Ovary (tissue), 9 donors: ENCODE results near the gene ZNF211. TPM values are rescaled to one million over a fixed set of nuclear protein-coding genes. Genes with fewer than 3 reads are reported as not detected.

ENCODE experiments used
- DNase-seq, 5 donors: peaks; one replicate each; pipeline ENCODE4 v3.0.0-alpha.2; 2019 to 2020
- H3K27ac ChIP-seq, 2 donors: fragments of 200-600 bp; one replicate each; pipeline versions ENCODE4 v1.5.1 to v1.8.0; 2019 to 2022
- H3K27me3 ChIP-seq: fragments of 200-600 bp; one replicate; pipeline ENCODE4 v1.8.0; 2022
- H3K36me3 ChIP-seq: fragments of 200-600 bp; sonication (generic); one replicate; pipeline ENCODE4 v1.5.1; 2019
- H3K4me1 ChIP-seq: one replicate; pipeline ENCODE4 v1.8.1; 2013; ENCODE audit warnings: mild to moderate bottlenecking, moderate library complexity; ENCODE audit not compliant: insufficient read depth
- H3K4me3 ChIP-seq: fragments of 200-600 bp; sonication (generic); one replicate; pipeline ENCODE4 v1.5.1; 2017
- H3K9me3 ChIP-seq, 2 donors: fragments of 200-600 bp in 1 of 2; sonication (generic) in 1 of 2; one replicate each; pipeline versions ENCODE4 v1.5.1 to v1.8.1; 2013 to 2019; ENCODE audit warnings: mild to moderate bottlenecking in 1 of 2, moderate library complexity in 1 of 2
- CTCF ChIP-seq, 3 donors: fragments of 450-650 bp in 2 of 3; fragments of 200-600 bp in 1 of 3; IDR thresholded peaks; one replicate each; pipeline versions ENCODE4 v1.5.1 to v1.8.0; 2016 to 2022; ENCODE audit warnings: antibody characterized with exemption in 3 of 3, mild to moderate bottlenecking in 1 of 3
- EP300 ChIP-seq: sonication (generic); formaldehyde crosslinking; IDR thresholded peaks from one replicate; pipeline ENCODE4 v1.6.1; 2017; ENCODE audit warnings: antibody characterized with exemption
- POLR2A ChIP-seq: fragments of 450-650 bp; IDR thresholded peaks from one replicate; pipeline ENCODE4 v1.6.1; 2017; ENCODE audit warnings: antibody characterized with exemption, mild to moderate bottlenecking, moderate library complexity
- WGBS, 3 donors: extraction: QIAGEN DNeasy Blood & Tissue Kit in 1 of 3; methylation state at CpG; one replicate each; pipeline versions ENCODE4 v1.1.5 to v1.1.7; 2013 to 2017; 5-methylcytosine and 5-hydroxymethylcytosine counted together
- intact Hi-C, 4 donors: fragments of 100-400 bp; cut with DNase I; formaldehyde crosslinking; loops; one replicate each; pipeline versions ENCODE4 v1.11.0 to v1.15.1; 2022 to 2023
- polyA plus RNA-seq, 2 donors: library from polyadenylated mRNA; stranded (reverse); fragments of 200-250 nt in 1 of 2; fragments of 350-450 nt in 1 of 2; fragmentation: Illumina TruSeq in 1 of 2; extraction: RNeasy Lipid Tissue Mini Kit (QIAGEN cat#74804) in 1 of 2; gene quantifications; one replicate each; pipeline ENCODE4 v1.2.3, GENCODE V29; 2013 to 2014
- total RNA-seq, 7 donors: library from RNA; depleted of rRNA in 2 of 7; stranded (reverse); fragments of >200 nt in 2 of 7; fragmentation: NEBNext Ultra II Directional in 3 of 7; extraction: Animal tissue kit (Norgen Biotek cat#: 25700) in 3 of 7; gene quantifications; one replicate each; pipeline versions ENCODE4 v1.1.0 to v1.2.4, GENCODE V29; 2016 to 2023
- donor health status: DM: no; HTN: no; CAD: no; lungs with moderate emphysema.
- donor health status: DM: no; HTN: no; CAD: no.
- donor health status: Bipolar disorder and iron deficiency.
- donor health status: DM: yes; HTN: yes; CAD: no.
- donor health status: DM: no; HTN: no; CAD: no.
- donor health status: DM: yes; HTN: yes; CAD: no.

ZNF211 gene
- total and polyA plus RNA-seq, 9 donors, result 8.3 to 16.7 (median 12.0) TPM

GRCh38 chr19:57637379-57637778, 4.4 kb downstream of the ZNF211 start:
- H3K9me3 ChIP-seq, result peaks cover 22 to 45% of the 10 kb centered on the region in 2 donors
- no peak for TF ChIP-seq CTCF (IDR thresholded peaks at IDR 0.05)
- TF ChIP-seq EP300, result no peak
- no peak for TF ChIP-seq POLR2A
- 88 to 97% (median 90%) methylated on average over 4 of the region's 4 CpGs for WGBS, 3 donors
- no peak for DNase-seq
- no peaks in the 10 kb centered on the region for H3K27me3 ChIP-seq
- no peaks in the 10 kb centered on the region for H3K4me1 ChIP-seq
- intact Hi-C loops, result no loop called here
- H3K36me3 ChIP-seq, result peaks cover 11% of the 10 kb centered on the region
- no peak overlapping the region for H3K4me3 ChIP-seq
- no peak overlapping the region for H3K27ac ChIP-seq

- TF ChIP-seq POLR2A (no peak), EP300 (no peak), CTCF (IDR thresholded peaks at IDR 0.05) (no peak)
- peaks cover 18 to 54% of the 10 kb centered on the region in 2 donors for H3K9me3 ChIP-seq
- no peak overlapping the region for H3K4me3 ChIP-seq
- H3K4me1 ChIP-seq, result no peaks in the 10 kb centered on the region
- intact Hi-C loops, result no loop called here
- WGBS, 3 donors, result 88 to 98% (median 98%) methylated on average over 4 of the region's 4 CpGs
- H3K27me3 ChIP-seq, result no peaks in the 10 kb centered on the region
- no peak overlapping the region for H3K27ac ChIP-seq
- DNase-seq, result no peak
- peaks cover 11% of the 10 kb centered on the region for H3K36me3 ChIP-seq
These were observed 8.8 kb downstream of the ZNF211 start for GRCh38 chr19:57641715-57642234.

GRCh38 chr19:57642396-57643046, 9.6 kb downstream of the ZNF211 start:
- no peak for DNase-seq
- Histone ChIP-seq H3K4me1 (no peaks in the 10 kb centered on the region), H3K9me3 (peaks cover 13 to 50% of the 10 kb centered on the region in 2 donors), H3K36me3 (peaks cover 11% of the 10 kb centered on the region), H3K27ac (no peak overlapping the region), H3K4me3 (no peak overlapping the region), H3K27me3 (no peaks in the 10 kb centered on the region)
- TF ChIP-seq POLR2A, result no peak
- no peak for TF ChIP-seq EP300
- TF ChIP-seq CTCF (IDR thresholded peaks at IDR 0.05), result no peak
- WGBS, 3 donors, result 79 to 95% (median 86%) methylated on average over 4 of the region's 4 CpGs
- intact Hi-C loops, result no loop called here

- no peak overlapping the region for H3K4me3 ChIP-seq
- no peak overlapping the region for H3K27ac ChIP-seq
- H3K36me3 ChIP-seq, result peaks cover 11% of the 10 kb centered on the region
- H3K9me3 ChIP-seq, result peaks cover 12 to 46% of the 10 kb centered on the region in 2 donors
- H3K4me1 ChIP-seq, result no peaks in the 10 kb centered on the region
- intact Hi-C loops, result no loop called here
- DNase-seq, result no peak
- H3K27me3 ChIP-seq, result no peaks in the 10 kb centered on the region
- TF ChIP-seq EP300 (no peak), CTCF (IDR thresholded peaks at IDR 0.05) (no peak)
These were observed 10.8 kb downstream of the ZNF211 start for GRCh38 chr19:57643734-57644133.
